Coronary artery (tissue), 2 donors: ENCODE measurements around the gene ARID2.

Source experiments
- DNase-seq: peaks from one replicate; pipeline ENCODE4 v3.0.0-alpha.2; 2017; ENCODE audit warnings: low spot score
- H3K27ac ChIP-seq, 2 donors: fragments of 200-600 bp; sonication (generic); one replicate each; pipeline ENCODE4 v1.5.1; 2016 to 2019
- H3K4me3 ChIP-seq: fragments of 200-600 bp; sonication (generic); 2 replicates; pipeline ENCODE4 v1.5.1; 2016; ENCODE audit warnings: mild to moderate bottlenecking, moderate library complexity
- TF ChIP-seq, protein P1 (sequence below): fragments of 200-600 bp; sonication (generic); IDR thresholded peaks from one replicate; pipeline ENCODE4 v1.5.1; 2019; ENCODE audit warnings: antibody characterized with exemption

The ARID2 gene

GRCh38 chr12:45704968-45705367 lies 24.5 kb upstream of the ARID2 start:
- Histone ChIP-seq H3K4me3 (no peak overlapping the region), H3K27ac (no peak overlapping the region)
- DNase-seq, result no peak
- TF ChIP-seq, protein P1, sequence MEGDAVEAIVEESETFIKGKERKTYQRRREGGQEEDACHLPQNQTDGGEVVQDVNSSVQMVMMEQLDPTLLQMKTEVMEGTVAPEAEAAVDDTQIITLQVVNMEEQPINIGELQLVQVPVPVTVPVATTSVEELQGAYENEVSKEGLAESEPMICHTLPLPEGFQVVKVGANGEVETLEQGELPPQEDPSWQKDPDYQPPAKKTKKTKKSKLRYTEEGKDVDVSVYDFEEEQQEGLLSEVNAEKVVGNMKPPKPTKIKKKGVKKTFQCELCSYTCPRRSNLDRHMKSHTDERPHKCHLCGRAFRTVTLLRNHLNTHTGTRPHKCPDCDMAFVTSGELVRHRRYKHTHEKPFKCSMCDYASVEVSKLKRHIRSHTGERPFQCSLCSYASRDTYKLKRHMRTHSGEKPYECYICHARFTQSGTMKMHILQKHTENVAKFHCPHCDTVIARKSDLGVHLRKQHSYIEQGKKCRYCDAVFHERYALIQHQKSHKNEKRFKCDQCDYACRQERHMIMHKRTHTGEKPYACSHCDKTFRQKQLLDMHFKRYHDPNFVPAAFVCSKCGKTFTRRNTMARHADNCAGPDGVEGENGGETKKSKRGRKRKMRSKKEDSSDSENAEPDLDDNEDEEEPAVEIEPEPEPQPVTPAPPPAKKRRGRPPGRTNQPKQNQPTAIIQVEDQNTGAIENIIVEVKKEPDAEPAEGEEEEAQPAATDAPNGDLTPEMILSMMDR, result no peak

DNA sequence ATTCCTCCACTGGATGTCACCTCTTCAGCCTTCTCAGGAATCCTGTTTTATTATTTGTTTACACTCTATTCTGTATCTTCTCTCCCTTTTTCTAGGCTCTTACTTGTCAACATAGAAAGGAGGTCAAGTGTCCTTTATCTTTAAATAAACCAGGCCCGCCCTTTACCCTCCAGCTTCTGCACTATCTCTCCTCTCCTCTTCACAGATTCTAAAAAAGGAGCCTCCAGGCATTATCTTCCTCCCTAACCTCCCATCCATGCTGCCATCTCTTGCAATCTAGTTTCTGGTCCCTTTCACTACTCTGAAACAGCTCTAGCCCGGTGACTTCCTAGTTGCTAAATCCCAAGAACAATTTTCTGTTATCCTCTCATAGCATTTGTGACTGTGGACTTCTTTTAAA lies 24.1 kb upstream of the ARID2 start:
- no peak for DNase-seq
- Histone ChIP-seq H3K4me3 (no peak overlapping the region), H3K27ac (no peak overlapping the region)
- TF ChIP-seq, protein P1, result no peak

GRCh38 chr12:45707241-45707857 lies 22.2 kb upstream of the ARID2 start:
- Histone ChIP-seq H3K27ac (no peak overlapping the region), H3K4me3 (no peak overlapping the region)
- no peak for DNase-seq
- TF ChIP-seq, protein P1, result no peak

DNA sequence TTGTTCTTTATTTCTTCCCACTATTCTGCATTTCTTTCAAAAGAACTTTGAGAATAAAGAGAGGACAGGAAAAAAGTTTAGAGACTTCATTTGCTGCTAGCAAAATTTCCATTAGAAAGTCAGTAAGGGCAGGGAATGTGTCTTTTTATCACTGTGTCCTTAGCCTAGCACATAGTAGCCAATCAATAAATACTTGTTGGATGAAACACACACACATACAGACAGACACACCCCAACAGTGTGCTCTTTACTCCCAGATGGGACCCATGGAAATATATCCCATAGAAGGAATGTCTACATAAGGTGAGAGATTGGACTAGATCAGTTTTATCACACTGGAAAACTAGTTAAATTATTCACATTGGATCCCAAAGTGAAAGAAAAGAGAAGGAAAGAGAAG lies 21.1 kb upstream of the ARID2 start:
- H3K27ac ChIP-seq, result no peak overlapping the region
- H3K4me3 ChIP-seq, result no peak overlapping the region
- no peak for DNase-seq
- TF ChIP-seq, protein P1, result no peak

DNA sequence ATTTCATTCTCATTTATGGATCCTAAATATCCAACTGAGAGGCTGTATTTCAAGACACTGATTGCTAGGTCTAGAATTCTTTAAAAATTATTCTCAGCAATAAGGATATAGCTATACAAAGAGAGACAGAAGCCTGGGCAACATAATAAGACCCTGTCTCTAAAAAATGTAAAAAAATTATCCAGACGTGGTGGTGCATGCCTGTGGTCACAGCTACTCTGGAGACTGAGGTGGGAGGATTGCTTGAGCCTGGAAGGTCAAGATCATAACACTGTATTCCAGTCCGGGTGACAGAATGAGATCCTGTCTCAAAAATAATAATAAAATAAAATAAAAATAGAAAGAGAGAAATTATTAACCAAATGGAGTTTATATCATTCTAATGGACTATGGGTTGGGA lies 20.6 kb upstream of the ARID2 start:
- TF ChIP-seq, protein P1, result no peak
- Histone ChIP-seq H3K27ac (no peak overlapping the region), H3K4me3 (no peak overlapping the region)
- no peak for DNase-seq

- TF ChIP-seq, protein P1, result no peak
- DNase-seq, result no peak
- Histone ChIP-seq H3K4me3 (no peak overlapping the region), H3K27ac (no peak overlapping the region)
These were observed 17.2 kb upstream of the ARID2 start for GRCh38 chr12:45712319-45712718.

DNA sequence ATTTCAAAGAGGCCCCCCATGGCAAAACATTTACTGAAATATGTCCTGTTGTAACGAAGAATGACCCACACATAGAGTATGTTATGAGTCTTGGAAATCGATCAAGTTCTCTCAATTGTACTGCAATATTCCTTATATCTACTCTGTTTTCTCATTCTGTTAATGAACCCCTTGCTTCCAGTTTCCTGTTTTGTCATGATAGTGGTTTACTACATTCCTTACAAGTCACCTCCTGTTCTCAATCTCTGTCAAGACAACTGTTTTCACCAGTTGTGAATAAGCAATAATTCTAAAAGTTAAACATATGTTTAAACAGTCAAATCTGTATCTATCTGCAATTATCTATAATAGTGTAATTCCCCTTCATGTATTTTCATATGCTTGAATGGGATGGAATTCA lies 16.4 kb upstream of the ARID2 start:
- TF ChIP-seq, protein P1, result no peak
- Histone ChIP-seq H3K4me3 (no peak overlapping the region), H3K27ac (no peak overlapping the region)
- DNase-seq, result no peak
